Neural cell (in vitro differentiated cells): ENCODE data around the gene ALB.

Experiments used
- EZH2 ChIP-seq: fragments of 200-600, 300-800 bp; shearing (Covaris generic), sonication (generic); IDR thresholded peaks from 2 replicates; pipeline ENCODE4 v1.6.1; 2014; ENCODE audit warnings: antibody characterized with exemption, low read length, borderline replicate concordance, mild to moderate bottlenecking; ENCODE audit not compliant: insufficient read depth, poor library complexity, severe bottlenecking
- MXI1 ChIP-seq: fragments of 450-650 bp; conservative IDR thresholded peaks from 2 replicates; pipeline ENCODE4 v1.6.1; 2014; ENCODE audit warnings: antibody characterized with exemption, mild to moderate bottlenecking; ENCODE audit not compliant: poor library complexity, severe bottlenecking
- POLR2AphosphoS5 ChIP-seq: IDR thresholded peaks from 2 replicates; pipeline ENCODE4 v1.6.1; 2012
- RAD21 ChIP-seq: fragments of 450-650 bp; conservative IDR thresholded peaks from 2 replicates; pipeline ENCODE4 v1.6.1; 2014; ENCODE audit warnings: antibody characterized with exemption, mild to moderate bottlenecking, moderate library complexity
- SMC3 ChIP-seq: fragments of 450-650 bp; conservative IDR thresholded peaks from 2 replicates; pipeline ENCODE4 v1.6.1; 2014; ENCODE audit warnings: antibody characterized with exemption, mild to moderate bottlenecking, moderate library complexity; ENCODE audit not compliant: poor library complexity
- TAF1 ChIP-seq: IDR thresholded peaks from 2 replicates; pipeline ENCODE4 v1.6.1; 2012; ENCODE audit warnings: low read depth
- TF ChIP-seq, protein P1 (sequence below): fragments of 450-650 bp; IDR thresholded peaks from 2 replicates; pipeline ENCODE4 v1.5.1; 2014; ENCODE audit warnings: antibody characterized with exemption, mild to moderate bottlenecking, moderate library complexity; ENCODE audit not compliant: poor library complexity, severe bottlenecking
- TF ChIP-seq, protein P2 (sequence below): IDR thresholded peaks from 2 replicates; pipeline ENCODE4 v1.6.1; 2012; ENCODE audit warnings: borderline replicate concordance

DNA sequence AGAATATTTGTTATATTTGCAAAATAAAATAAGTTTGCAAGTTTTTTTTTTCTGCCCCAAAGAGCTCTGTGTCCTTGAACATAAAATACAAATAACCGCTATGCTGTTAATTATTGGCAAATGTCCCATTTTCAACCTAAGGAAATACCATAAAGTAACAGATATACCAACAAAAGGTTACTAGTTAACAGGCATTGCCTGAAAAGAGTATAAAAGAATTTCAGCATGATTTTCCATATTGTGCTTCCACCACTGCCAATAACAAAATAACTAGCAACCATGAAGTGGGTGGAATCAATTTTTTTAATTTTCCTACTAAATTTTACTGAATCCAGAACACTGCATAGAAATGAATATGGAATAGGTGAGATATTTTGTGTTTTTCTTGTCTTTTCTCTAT is 31.9 kb downstream of the ALB start, which contains the start of gene AFP:
- TF ChIP-seq, protein P1, sequence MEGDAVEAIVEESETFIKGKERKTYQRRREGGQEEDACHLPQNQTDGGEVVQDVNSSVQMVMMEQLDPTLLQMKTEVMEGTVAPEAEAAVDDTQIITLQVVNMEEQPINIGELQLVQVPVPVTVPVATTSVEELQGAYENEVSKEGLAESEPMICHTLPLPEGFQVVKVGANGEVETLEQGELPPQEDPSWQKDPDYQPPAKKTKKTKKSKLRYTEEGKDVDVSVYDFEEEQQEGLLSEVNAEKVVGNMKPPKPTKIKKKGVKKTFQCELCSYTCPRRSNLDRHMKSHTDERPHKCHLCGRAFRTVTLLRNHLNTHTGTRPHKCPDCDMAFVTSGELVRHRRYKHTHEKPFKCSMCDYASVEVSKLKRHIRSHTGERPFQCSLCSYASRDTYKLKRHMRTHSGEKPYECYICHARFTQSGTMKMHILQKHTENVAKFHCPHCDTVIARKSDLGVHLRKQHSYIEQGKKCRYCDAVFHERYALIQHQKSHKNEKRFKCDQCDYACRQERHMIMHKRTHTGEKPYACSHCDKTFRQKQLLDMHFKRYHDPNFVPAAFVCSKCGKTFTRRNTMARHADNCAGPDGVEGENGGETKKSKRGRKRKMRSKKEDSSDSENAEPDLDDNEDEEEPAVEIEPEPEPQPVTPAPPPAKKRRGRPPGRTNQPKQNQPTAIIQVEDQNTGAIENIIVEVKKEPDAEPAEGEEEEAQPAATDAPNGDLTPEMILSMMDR = no peak
- TF ChIP-seq EZH2 = no peak
- TF ChIP-seq POLR2AphosphoS5 = no peak
- TF ChIP-seq SMC3 = no peak
- TF ChIP-seq, protein P2, sequence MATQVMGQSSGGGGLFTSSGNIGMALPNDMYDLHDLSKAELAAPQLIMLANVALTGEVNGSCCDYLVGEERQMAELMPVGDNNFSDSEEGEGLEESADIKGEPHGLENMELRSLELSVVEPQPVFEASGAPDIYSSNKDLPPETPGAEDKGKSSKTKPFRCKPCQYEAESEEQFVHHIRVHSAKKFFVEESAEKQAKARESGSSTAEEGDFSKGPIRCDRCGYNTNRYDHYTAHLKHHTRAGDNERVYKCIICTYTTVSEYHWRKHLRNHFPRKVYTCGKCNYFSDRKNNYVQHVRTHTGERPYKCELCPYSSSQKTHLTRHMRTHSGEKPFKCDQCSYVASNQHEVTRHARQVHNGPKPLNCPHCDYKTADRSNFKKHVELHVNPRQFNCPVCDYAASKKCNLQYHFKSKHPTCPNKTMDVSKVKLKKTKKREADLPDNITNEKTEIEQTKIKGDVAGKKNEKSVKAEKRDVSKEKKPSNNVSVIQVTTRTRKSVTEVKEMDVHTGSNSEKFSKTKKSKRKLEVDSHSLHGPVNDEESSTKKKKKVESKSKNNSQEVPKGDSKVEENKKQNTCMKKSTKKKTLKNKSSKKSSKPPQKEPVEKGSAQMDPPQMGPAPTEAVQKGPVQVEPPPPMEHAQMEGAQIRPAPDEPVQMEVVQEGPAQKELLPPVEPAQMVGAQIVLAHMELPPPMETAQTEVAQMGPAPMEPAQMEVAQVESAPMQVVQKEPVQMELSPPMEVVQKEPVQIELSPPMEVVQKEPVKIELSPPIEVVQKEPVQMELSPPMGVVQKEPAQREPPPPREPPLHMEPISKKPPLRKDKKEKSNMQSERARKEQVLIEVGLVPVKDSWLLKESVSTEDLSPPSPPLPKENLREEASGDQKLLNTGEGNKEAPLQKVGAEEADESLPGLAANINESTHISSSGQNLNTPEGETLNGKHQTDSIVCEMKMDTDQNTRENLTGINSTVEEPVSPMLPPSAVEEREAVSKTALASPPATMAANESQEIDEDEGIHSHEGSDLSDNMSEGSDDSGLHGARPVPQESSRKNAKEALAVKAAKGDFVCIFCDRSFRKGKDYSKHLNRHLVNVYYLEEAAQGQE = no peak
- TF ChIP-seq MXI1 = no peak
- TF ChIP-seq TAF1 = no peak
- no peak for TF ChIP-seq RAD21
